Left lung (tissue), 10 donors: ENCODE data around the gene SPSB2. TPM values are rescaled to one million over a fixed set of nuclear protein-coding genes. Genes with fewer than 3 reads are reported as not detected.
A peak's percentile ranks its signal among the peaks of the same experiment; 100 is the strongest.
"Not testable (repeated sequence)": the region's sequence is repeated elsewhere in the genome, so short reads cannot be mapped to it uniquely, and the experiment has no call there.

ENCODE experiments used
- ATAC-seq: fragments of 200-7000 bp; cut with Tn5 transposase; one replicate; pipeline ENCODE4 v1.9.1; 2020; ENCODE audit warnings: moderate library complexity
- DNase-seq, 4 donors: peaks; one replicate each; pipeline ENCODE4 v3.0.0-alpha.2; 2013 to 2020
- H3K27ac ChIP-seq, 2 donors: fragments of 200-600 bp; sonication (generic) in 1 of 2; one replicate each; pipeline versions ENCODE4 v1.5.0 to v1.8.0; 2020 to 2021
- H3K27me3 ChIP-seq, 2 donors: fragments of 200-600 bp; sonication (generic) in 1 of 2; one replicate each; pipeline versions ENCODE4 v1.5.0 to v1.8.0; 2020 to 2021
- H3K36me3 ChIP-seq, 2 donors: fragments of 200-600 bp; sonication (generic) in 1 of 2; one replicate each; pipeline versions ENCODE4 v1.5.0 to v1.8.0; 2020 to 2021
- H3K4me1 ChIP-seq, 2 donors: fragments of 200-600 bp; one replicate each; pipeline ENCODE4 v1.8.0; 2021
- H3K4me3 ChIP-seq, 2 donors: fragments of 200-600 bp; sonication (generic) in 1 of 2; one replicate each; pipeline versions ENCODE4 v1.5.0 to v1.8.0; 2020 to 2021; ENCODE audit warnings: mild to moderate bottlenecking in 1 of 2
- H3K9me3 ChIP-seq, 2 donors: fragments of 200-600 bp; sonication (generic) in 1 of 2; one replicate each; pipeline versions ENCODE4 v1.5.0 to v1.8.0; 2020 to 2021
- intact Hi-C, 2 donors: fragments of 100-400 bp; cut with DNase I; formaldehyde crosslinking; loops; one replicate each; pipeline versions ENCODE4 v1.11.2 to v1.14.2; 2022
- polyA plus RNA-seq, 6 donors: library from polyadenylated mRNA; unstranded; fragments of 120-200 nt; gene quantifications; one replicate each; pipeline ENCODE4 v1.2.1, GENCODE V29; 2013; ENCODE audit not compliant: insufficient read length in 6 of 6
- total RNA-seq, 2 donors: library from RNA; stranded (reverse); fragmentation: NEBNext Ultra II Directional; extraction: Animal tissue kit (Norgen Biotek cat#: 25700); gene quantifications; one replicate each; pipeline ENCODE4 v1.2.1, GENCODE V29; 2021
- TF ChIP-seq, protein P1 (sequence below), 2 donors: fragments of 200-600 bp; sonication (generic) in 1 of 2; IDR thresholded peaks; one replicate each; pipeline versions ENCODE4 v1.5.0 to v1.8.0; 2021; ENCODE audit warnings: antibody characterized with exemption in 2 of 2
- donor health status: DM: no; HTN: yes; CAD: no.
- donor health status: DM: no; HTN: no; CAD: no.

The SPSB2 gene
- total and polyA plus RNA-seq, 8 donors = 3.4 to 27.1 (median 8.4) TPM

- ATAC-seq (no peak), DNase-seq (peak in 1 of 4 donors; percentile 12)
- Histone ChIP-seq H3K9me3 (no peaks in the 10 kb centered on the region), H3K4me1 (peaks cover 0 to 17% of the 10 kb centered on the region in 2 donors), H3K36me3 (peaks cover 0 to 39% of the 10 kb centered on the region in 2 donors), H3K27ac (no peak overlapping the region), H3K27me3 (no peaks in the 10 kb centered on the region), H3K4me3 (no peak overlapping the region)
- intact Hi-C loops = no loop called here
- TF ChIP-seq, protein P1, sequence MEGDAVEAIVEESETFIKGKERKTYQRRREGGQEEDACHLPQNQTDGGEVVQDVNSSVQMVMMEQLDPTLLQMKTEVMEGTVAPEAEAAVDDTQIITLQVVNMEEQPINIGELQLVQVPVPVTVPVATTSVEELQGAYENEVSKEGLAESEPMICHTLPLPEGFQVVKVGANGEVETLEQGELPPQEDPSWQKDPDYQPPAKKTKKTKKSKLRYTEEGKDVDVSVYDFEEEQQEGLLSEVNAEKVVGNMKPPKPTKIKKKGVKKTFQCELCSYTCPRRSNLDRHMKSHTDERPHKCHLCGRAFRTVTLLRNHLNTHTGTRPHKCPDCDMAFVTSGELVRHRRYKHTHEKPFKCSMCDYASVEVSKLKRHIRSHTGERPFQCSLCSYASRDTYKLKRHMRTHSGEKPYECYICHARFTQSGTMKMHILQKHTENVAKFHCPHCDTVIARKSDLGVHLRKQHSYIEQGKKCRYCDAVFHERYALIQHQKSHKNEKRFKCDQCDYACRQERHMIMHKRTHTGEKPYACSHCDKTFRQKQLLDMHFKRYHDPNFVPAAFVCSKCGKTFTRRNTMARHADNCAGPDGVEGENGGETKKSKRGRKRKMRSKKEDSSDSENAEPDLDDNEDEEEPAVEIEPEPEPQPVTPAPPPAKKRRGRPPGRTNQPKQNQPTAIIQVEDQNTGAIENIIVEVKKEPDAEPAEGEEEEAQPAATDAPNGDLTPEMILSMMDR (IDR thresholded peaks at IDR 0.05) = no peak
Measured at GRCh38 chr12:6884539-6884938, 11.4 kb upstream of the SPSB2 start.

- ATAC-seq (no peak), DNase-seq (no peak)
- Histone ChIP-seq H3K4me1 (peaks cover 0 to 17% of the 10 kb centered on the region in 2 donors), H3K27ac (no peak overlapping the region), H3K9me3 (no peaks in the 10 kb centered on the region), H3K36me3 (peaks cover 0 to 39% of the 10 kb centered on the region in 2 donors), H3K4me3 (no peak overlapping the region), H3K27me3 (no peaks in the 10 kb centered on the region)
- TF ChIP-seq, protein P1 (IDR thresholded peaks at IDR 0.05) = no peak
- intact Hi-C loops = no loop called here
Measured at GRCh38 chr12:6883683-6884082, 10.6 kb upstream of the SPSB2 start.

- no peak overlapping the region for H3K27ac ChIP-seq
Measured at GRCh38 chr12:6883252-6883651, 10.1 kb upstream of the SPSB2 start.

DNA sequence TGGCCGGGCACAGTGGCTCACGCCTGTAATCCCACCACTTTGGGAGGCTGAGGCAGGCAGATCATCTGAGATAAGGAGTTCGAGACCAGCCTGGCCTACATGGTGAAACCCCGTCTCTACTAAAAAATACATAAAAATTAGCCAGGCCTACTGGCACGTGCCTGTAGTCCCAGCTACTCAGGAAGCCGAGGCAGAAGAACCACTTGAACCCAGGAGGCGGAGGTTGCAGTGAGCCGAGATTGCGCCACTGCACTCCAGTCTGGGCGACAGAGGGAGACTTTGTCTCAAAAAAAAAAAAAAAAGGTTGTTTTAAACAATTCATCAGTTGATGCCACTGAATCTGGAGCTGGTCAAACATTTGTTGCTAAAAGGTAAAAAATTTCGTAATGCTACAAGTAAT is 6.7 kb upstream of the SPSB2 start:
- H3K9me3 ChIP-seq, intact Hi-C loops, H3K4me1 ChIP-seq, H3K27me3 ChIP-seq, DNase-seq, H3K4me3 ChIP-seq: not testable (repeated sequence)
- Histone ChIP-seq H3K27ac (peak overlapping the region; percentile 60 to 68), H3K36me3 (peaks cover 0 to 54% of the 10 kb centered on the region in 2 donors)
- ATAC-seq = peak; percentile 63

More at GRCh38 chr12:6883252-6883651, 10.1 kb upstream of the SPSB2 start:
- intact Hi-C loops = no loop called here
- Histone ChIP-seq H3K27me3 (no peaks in the 10 kb centered on the region), H3K4me3 (no peak overlapping the region), H3K36me3 (peaks cover 0 to 40% of the 10 kb centered on the region in 2 donors), H3K4me1 (peaks cover 0 to 17% of the 10 kb centered on the region in 2 donors), H3K9me3 (no peaks in the 10 kb centered on the region)
- TF ChIP-seq, protein P1 (IDR thresholded peaks at IDR 0.05) = no peak
- DNase-seq (no peak), ATAC-seq (no peak)

GRCh38 chr12:6874015-6874368 is 889 bp upstream of the SPSB2 start:
- Histone ChIP-seq H3K4me1 (peaks cover 20 to 46% of the 10 kb centered on the region in 2 donors), H3K27ac (peak overlapping the region; percentile 91), H3K36me3 (peaks cover 0 to 52% of the 10 kb centered on the region in 2 donors), H3K4me3 (peak overlapping the region; percentile 74 to 82)
- H3K27me3 ChIP-seq, ATAC-seq, intact Hi-C loops, H3K9me3 ChIP-seq, DNase-seq: not testable (repeated sequence)

GRCh38 chr12:6872073-6873048 is 742 bp downstream of the SPSB2 start:
- Histone ChIP-seq H3K4me1 (peaks cover 28 to 54% of the 10 kb centered on the region in 2 donors), H3K9me3 (no peaks in the 10 kb centered on the region), H3K4me3 (peak overlapping the region; percentile 74 to 82), H3K27ac (peak overlapping the region; percentile 91), H3K36me3 (peaks cover 0 to 43% of the 10 kb centered on the region in 2 donors), H3K27me3 (no peaks in the 10 kb centered on the region)
- intact Hi-C loops = no loop called here
- ATAC-seq (peak; percentile 79), DNase-seq (peak; percentile 80 to 97 (median 88))
- TF ChIP-seq, protein P1 (IDR thresholded peaks at IDR 0.05) = peak; percentile 94 to 99
